SU-DHL-6 (cell line): ENCODE measurements around the gene TMEM95.

Experiments used
- CTCF ChIP-seq: fragments of 200-600 bp; sonication (generic); IDR thresholded peaks from one replicate; pipeline ENCODE4 v1.5.1; 2017; ENCODE audit warnings: antibody characterized with exemption, mild to moderate bottlenecking, low read length, moderate library complexity; ENCODE audit not compliant: insufficient read depth, poor library complexity, severe bottlenecking
- EZH2phosphoT487 ChIP-seq: fragments of 200-600 bp; sonication (generic), shearing (Covaris generic); conservative IDR thresholded peaks from 2 replicates; pipeline ENCODE4 v1.6.1; 2018; ENCODE audit warnings: mild to moderate bottlenecking, antibody characterized with exemption, low read length, moderate library complexity, mixed read lengths

GRCh38 chr17:7307686-7308624, 47.0 kb upstream of the TMEM95 start:
- no peak for TF ChIP-seq CTCF
- no peak for TF ChIP-seq EZH2phosphoT487
